ENCODE measurements around the gene MYO1D. TPM values are rescaled to one million over a fixed set of nuclear protein-coding genes. Genes with fewer than 3 reads are reported as not detected.

Gene MYO1D
- total and polyA plus RNA-seq, 2 of the 13 experiments (the other 11 are each of a cell fraction or from before 2014, with no cell fraction given) = 13.2 to 17.3 TPM

DNA sequence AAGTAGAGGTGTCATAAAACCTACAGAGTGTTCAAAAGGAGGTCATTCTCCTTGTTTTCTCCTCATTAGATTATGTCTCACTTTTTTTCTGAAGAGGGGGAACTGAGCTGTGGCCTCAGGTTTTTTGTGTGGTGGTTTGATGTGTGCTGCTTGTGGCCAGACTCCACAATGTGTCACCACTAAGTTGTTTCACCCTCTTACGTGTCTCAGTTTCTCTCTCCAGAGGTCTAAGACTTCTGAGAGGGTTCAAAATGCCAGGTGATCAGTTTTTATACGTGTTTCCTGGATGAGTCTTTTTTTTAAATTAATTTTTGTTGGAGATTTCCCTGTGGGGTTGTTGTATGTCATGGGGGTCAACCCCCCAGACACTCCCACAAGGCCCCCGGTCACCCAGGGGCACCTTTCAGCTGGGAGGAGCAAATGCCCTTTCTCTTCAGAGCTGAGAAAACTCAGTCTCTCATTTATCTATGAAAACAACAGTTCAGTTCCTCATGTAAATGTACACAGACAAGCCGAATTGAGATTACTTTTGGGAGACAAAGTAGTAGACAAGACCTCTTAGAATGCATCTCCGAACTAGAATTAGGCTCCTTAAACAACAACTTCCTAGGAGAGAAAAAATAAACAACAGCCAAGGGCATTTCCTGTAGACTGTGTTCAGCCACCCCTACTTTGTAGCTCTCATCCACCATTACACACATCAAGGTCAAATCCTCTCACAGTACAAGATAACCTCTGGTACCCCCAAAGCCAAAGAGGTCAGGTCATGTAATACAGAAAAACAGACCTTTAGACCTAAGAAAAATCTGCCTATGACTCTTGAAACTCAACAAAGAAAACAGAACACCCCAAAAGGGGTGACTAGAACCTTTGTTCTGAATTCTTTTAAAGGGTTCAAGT lies 27.1 kb upstream of the MYO1D start:
- Histone ChIP-seq H3K4me2 (ENCODE audit: low read depth, low read length) (peak overlapping the region; percentile 43), H3K27me3 (ENCODE audit: control insufficient read depth in 1 of 2, insufficient read depth in 2 of 2, low read length in 2 of 2) (no peaks in the 10 kb centered on the region; a peak in 1 of 5 replicates), H3K9me3 (ENCODE audit: low read length) (no peaks in the 10 kb centered on the region), H3K79me2 (ENCODE audit: insufficient read depth, low read length) (no peaks in the 10 kb centered on the region), H3K36me3 (replicated peaks in 1 of 2; ENCODE audit: control insufficient read depth in 1 of 2, insufficient read depth in 2 of 2, low read length in 2 of 2) (no peaks in the 10 kb centered on the region), H4K20me1 (ENCODE audit: insufficient read depth, low read length) (no peaks in the 10 kb centered on the region), H3K27ac (ENCODE audit: extremely low read length, insufficient read depth, low read length) (no peak overlapping the region), H2AFZ (ENCODE audit: low read length) (peak overlapping the region; percentile 34), H3K4me3 (replicated peaks in 1 of 3; ENCODE audit: insufficient read depth in 1 of 3, low read depth in 2 of 3, low read length in 3 of 3) (no peak overlapping the region), H3K4me1 (ENCODE audit: insufficient read depth, low read length) (peaks cover 21% of the 10 kb centered on the region), H3K9ac (ENCODE audit: insufficient read depth, low read depth, low read length) (no peak overlapping the region)
- intact Hi-C loops (cut with micrococcal nuclease; ENCODE audit: unreplicated experiment) = no loop called here
- no TSS peak for BruUV-seq (replicated peaks)
- CTCF ChIA-PET (ENCODE audit: low intra/inter-chr PET ratio, low total read pairs) = no interaction called here
- peak; percentile 12 for FAIRE-seq
- 6% methylated on average over 5 of the region's 5 CpGs for WGBS (ENCODE audit: low lambda C conversion rate)
- DNase-seq (ENCODE audit: low spot score) = no peak
- ATAC-seq = no peak
- POLR2A ChIA-PET = no interaction called here
- in situ Hi-C loops (cut with HindIII; ENCODE audit: extremely low pct_ligation_motif_present, low pct_unique_long_range_greater_than_20kb) = no loop called here
- TF ChIP-seq, protein P1, sequence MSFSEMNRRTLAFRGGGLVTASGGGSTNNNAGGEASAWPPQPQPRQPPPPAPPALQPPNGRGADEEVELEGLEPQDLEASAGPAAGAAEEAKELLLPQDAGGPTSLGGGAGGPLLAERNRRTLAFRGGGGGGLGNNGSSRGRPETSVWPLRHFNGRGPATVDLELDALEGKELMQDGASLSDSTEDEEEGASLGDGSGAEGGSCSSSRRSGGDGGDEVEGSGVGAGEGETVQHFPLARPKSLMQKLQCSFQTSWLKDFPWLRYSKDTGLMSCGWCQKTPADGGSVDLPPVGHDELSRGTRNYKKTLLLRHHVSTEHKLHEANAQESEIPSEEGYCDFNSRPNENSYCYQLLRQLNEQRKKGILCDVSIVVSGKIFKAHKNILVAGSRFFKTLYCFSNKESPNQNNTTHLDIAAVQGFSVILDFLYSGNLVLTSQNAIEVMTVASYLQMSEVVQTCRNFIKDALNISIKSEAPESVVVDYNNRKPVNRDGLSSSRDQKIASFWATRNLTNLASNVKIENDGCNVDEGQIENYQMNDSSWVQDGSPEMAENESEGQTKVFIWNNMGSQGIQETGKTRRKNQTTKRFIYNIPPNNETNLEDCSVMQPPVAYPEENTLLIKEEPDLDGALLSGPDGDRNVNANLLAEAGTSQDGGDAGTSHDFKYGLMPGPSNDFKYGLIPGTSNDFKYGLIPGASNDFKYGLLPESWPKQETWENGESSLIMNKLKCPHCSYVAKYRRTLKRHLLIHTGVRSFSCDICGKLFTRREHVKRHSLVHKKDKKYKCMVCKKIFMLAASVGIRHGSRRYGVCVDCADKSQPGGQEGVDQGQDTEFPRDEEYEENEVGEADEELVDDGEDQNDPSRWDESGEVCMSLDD (CRISPR knock-in tag; IDR thresholded peaks at IDR 0.05; ENCODE audit: borderline replicate concordance) = peak; percentile 97
- TF ChIP-seq, protein P2, sequence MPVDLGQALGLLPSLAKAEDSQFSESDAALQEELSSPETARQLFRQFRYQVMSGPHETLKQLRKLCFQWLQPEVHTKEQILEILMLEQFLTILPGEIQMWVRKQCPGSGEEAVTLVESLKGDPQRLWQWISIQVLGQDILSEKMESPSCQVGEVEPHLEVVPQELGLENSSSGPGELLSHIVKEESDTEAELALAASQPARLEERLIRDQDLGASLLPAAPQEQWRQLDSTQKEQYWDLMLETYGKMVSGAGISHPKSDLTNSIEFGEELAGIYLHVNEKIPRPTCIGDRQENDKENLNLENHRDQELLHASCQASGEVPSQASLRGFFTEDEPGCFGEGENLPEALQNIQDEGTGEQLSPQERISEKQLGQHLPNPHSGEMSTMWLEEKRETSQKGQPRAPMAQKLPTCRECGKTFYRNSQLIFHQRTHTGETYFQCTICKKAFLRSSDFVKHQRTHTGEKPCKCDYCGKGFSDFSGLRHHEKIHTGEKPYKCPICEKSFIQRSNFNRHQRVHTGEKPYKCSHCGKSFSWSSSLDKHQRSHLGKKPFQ (CRISPR knock-in tag; IDR thresholded peaks at IDR 0.05; ENCODE audit: insufficient replicate concordance) = no peak
- TF ChIP-seq PPARG (CRISPR knock-in tag; conservative IDR thresholded peaks at IDR 0.05) (no peak), ZNF326 (CRISPR knock-in tag; IDR thresholded peaks at IDR 0.05; ENCODE audit: borderline replicate concordance) (no peak), CAMTA2 (CRISPR knock-in tag; IDR thresholded peaks at IDR 0.05; ENCODE audit: borderline replicate concordance) (no peak), ZBTB39 (CRISPR knock-in tag; IDR thresholded peaks at IDR 0.05) (no peak), ZNF598 (CRISPR knock-in tag; IDR thresholded peaks at IDR 0.05; ENCODE audit: borderline replicate concordance) (no peak), ARID5B (CRISPR knock-in tag; IDR thresholded peaks at IDR 0.05) (no peak), KLF11 (CRISPR knock-in tag; IDR thresholded peaks at IDR 0.05) (no peak)
- TF ChIP-seq, protein P3, sequence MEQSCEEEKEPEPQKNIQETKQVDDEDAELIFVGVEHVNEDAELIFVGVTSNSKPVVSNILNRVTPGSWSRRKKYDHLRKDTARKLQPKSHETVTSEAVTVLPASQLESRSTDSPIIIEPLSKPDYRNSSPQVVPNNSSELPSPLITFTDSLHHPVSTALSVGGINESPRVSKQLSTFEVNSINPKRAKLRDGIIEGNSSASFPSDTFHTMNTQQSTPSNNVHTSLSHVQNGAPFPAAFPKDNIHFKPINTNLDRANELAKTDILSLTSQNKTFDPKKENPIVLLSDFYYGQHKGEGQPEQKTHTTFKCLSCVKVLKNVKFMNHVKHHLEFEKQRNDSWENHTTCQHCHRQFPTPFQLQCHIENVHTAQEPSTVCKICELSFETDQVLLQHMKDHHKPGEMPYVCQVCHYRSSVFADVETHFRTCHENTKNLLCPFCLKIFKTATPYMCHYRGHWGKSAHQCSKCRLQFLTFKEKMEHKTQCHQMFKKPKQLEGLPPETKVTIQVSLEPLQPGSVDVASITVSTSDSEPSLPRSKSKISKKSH (CRISPR knock-in tag; IDR thresholded peaks at IDR 0.05; ENCODE audit: borderline replicate concordance) = no peak

Measured in HepG2 (cell line).